Neuronal stem cell (in vitro differentiated cells): ENCODE measurements around the gene MDFI.
A peak's percentile ranks its signal among the peaks of the same experiment; 100 is the strongest.

ENCODE experiments used
- DNase-seq: peaks from one replicate; pipeline ENCODE4 v3.0.0-alpha.2; 2013; ENCODE audit warnings: low spot score
- H2AFZ ChIP-seq: one replicate; pipeline ENCODE4 v1.6.1; 2013; ENCODE audit warnings: mild to moderate bottlenecking, low read length, inconsistent platforms
- H2AK5ac ChIP-seq: 2 replicates; pipeline ENCODE4 v1.6.1; 2013; ENCODE audit warnings: low read depth, mild to moderate bottlenecking, inconsistent platforms, low read length, moderate library complexity, mixed read lengths
- H2BK120ac ChIP-seq: 2 replicates; pipeline ENCODE4 v1.6.1; 2013; ENCODE audit warnings: low read depth, mild to moderate bottlenecking, inconsistent platforms, low read length, moderate library complexity, mixed read lengths
- H2BK12ac ChIP-seq: one replicate; pipeline ENCODE4 v1.6.1; 2013; ENCODE audit warnings: low read length, inconsistent platforms
- H2BK15ac ChIP-seq: 2 replicates; pipeline ENCODE4 v1.6.1; 2013; ENCODE audit warnings: mild to moderate bottlenecking, low read length, inconsistent platforms, mixed read lengths
- H2BK5ac ChIP-seq: one replicate; pipeline ENCODE4 v1.6.1; 2013; ENCODE audit warnings: inconsistent platforms, mild to moderate bottlenecking, low read length, moderate library complexity
- H3K14ac ChIP-seq: one replicate; pipeline ENCODE4 v1.6.1; 2013; ENCODE audit warnings: low read length, inconsistent platforms
- H3K18ac ChIP-seq: 2 replicates; pipeline ENCODE4 v1.6.1; 2013; ENCODE audit warnings: low read length, inconsistent platforms
- H3K23ac ChIP-seq: 2 replicates; pipeline ENCODE4 v1.6.1; 2013; ENCODE audit warnings: low read depth, mild to moderate bottlenecking, mixed read lengths, low read length, inconsistent platforms; ENCODE audit not compliant: poor library complexity
- H3K27ac ChIP-seq: replicated peaks from 3 replicates; pipeline ENCODE4 v1.5.1; 2013; ENCODE audit warnings: low read length, inconsistent platforms
- H3K27me3 ChIP-seq, 3 experiments: 2 replicates each; pipeline ENCODE4 v1.6.1; 2013; ENCODE audit warnings: low read length in 3 of 3, mild to moderate bottlenecking in 2 of 3, inconsistent platforms in 1 of 3, low read depth in 1 of 3, mixed read lengths in 1 of 3, moderate library complexity in 1 of 3; ENCODE audit not compliant: control insufficient read depth in 3 of 3, insufficient read depth in 3 of 3
- H3K36me3 ChIP-seq, 2 donors: replicated peaks in 1 of 2; 2 replicates each; pipeline ENCODE4 v1.6.1; 2013; ENCODE audit warnings: low read length in 2 of 2; ENCODE audit not compliant: control insufficient read depth in 2 of 2, insufficient read depth in 2 of 2
- H3K4ac ChIP-seq: 2 replicates; pipeline ENCODE4 v1.6.1; 2013; ENCODE audit warnings: inconsistent platforms, mild to moderate bottlenecking, low read length, moderate library complexity
- H3K4me1 ChIP-seq, 2 donors: 1 replicate in 1 of 2; 2 replicates in 1 of 2; pipeline ENCODE4 v1.6.1; 2013; ENCODE audit warnings: low read length in 2 of 2, low read depth in 1 of 2; ENCODE audit not compliant: control insufficient read depth in 2 of 2, insufficient read depth in 1 of 2
- H3K4me2 ChIP-seq: one replicate; pipeline ENCODE4 v1.6.1; 2013; ENCODE audit warnings: mild to moderate bottlenecking, low read length, inconsistent platforms; ENCODE audit not compliant: insufficient read depth, poor library complexity, severe bottlenecking
- H3K4me3 ChIP-seq, 2 donors: 2 replicates each; pipeline ENCODE4 v1.5.1; 2013; ENCODE audit warnings: low read length in 2 of 2, mild to moderate bottlenecking in 2 of 2, inconsistent platforms in 1 of 2, moderate library complexity in 1 of 2
- H3K79me1 ChIP-seq: one replicate; pipeline ENCODE4 v1.6.1; 2013; ENCODE audit warnings: low read depth, mild to moderate bottlenecking, inconsistent platforms, low read length, moderate library complexity
- H3K9ac ChIP-seq: one replicate; pipeline ENCODE4 v1.6.1; 2013; ENCODE audit warnings: mild to moderate bottlenecking, low read depth, low read length, inconsistent platforms; ENCODE audit not compliant: poor library complexity
- H3K9me3 ChIP-seq, 2 donors: replicated peaks in 1 of 2; 2 replicates each; pipeline versions ENCODE3 to v1.6.1; 2013; ENCODE audit warnings: low read length in 2 of 2, mild to moderate bottlenecking in 2 of 2, inconsistent platforms in 1 of 2, low read depth in 1 of 2, mixed read lengths in 1 of 2, moderate library complexity in 1 of 2; ENCODE audit not compliant: control insufficient read depth in 2 of 2, insufficient read depth in 1 of 2
- H4K8ac ChIP-seq: one replicate; pipeline ENCODE4 v1.6.1; 2013; ENCODE audit warnings: low read depth, mild to moderate bottlenecking, inconsistent platforms, low read length, moderate library complexity
- H4K91ac ChIP-seq: one replicate; pipeline ENCODE4 v1.6.1; 2013; ENCODE audit warnings: low read length, low read depth, mild to moderate bottlenecking, inconsistent platforms; ENCODE audit not compliant: poor library complexity
- WGBS, 2 donors: extraction: QIAGEN DNeasy Blood & Tissue Kit; methylation state at CpG; one replicate each; pipeline ENCODE4 v1.1.7; 2013; ENCODE audit warnings: missing lambda C conversion rate in 2 of 2, mixed read lengths in 1 of 2; ENCODE audit not compliant: insufficient read length in 2 of 2, insufficient replicate concordance in 1 of 2; ENCODE audit errors: extremely low coverage in 2 of 2; 5-methylcytosine and 5-hydroxymethylcytosine counted together

The MDFI gene

DNA sequence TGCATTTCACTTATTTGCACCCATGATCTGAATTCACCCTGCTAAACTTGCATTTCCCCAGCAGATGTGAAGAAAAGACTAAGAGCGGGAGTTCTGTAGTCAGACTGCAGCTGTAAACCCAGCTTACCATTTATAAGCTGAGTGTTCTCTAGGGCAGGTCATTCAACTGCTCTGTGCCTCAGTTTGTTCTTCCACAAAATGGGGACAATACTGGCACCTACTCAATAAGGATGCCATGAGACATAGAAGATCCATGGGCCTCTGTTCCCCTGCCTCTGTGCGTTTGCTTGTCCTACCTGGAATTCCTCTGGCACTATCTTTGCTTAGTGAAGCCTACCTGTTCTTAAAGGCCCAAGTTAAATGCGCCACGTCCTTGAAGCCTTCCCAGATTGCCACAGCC, 12.2 kb upstream of the MDFI start:
- H3K18ac ChIP-seq, result no peak overlapping the region
- H3K27me3 ChIP-seq, result no peaks in the 10 kb centered on the region
- H3K4me2 ChIP-seq, result no peak overlapping the region
- H2BK15ac ChIP-seq, result no peak overlapping the region
- no peaks in the 10 kb centered on the region for H3K79me1 ChIP-seq
- DNase-seq, result no peak
- peaks cover 0 to 18% of the 10 kb centered on the region in 2 donors for H3K4me1 ChIP-seq
- H3K9me3 ChIP-seq, result peaks cover 0 to under 1% of the 10 kb centered on the region in 2 donors
- no peak overlapping the region for H2BK12ac ChIP-seq
- no peak overlapping the region for H3K4ac ChIP-seq
- no peak overlapping the region for H3K27ac ChIP-seq
- H4K8ac ChIP-seq, result no peak overlapping the region
- H2BK5ac ChIP-seq, result no peak overlapping the region
- H3K36me3 ChIP-seq, result no peaks in the 10 kb centered on the region
- no peak overlapping the region for H2AK5ac ChIP-seq
- H3K23ac ChIP-seq, result no peak overlapping the region
- H2BK120ac ChIP-seq, result no peak overlapping the region
- H3K14ac ChIP-seq, result no peak overlapping the region
- WGBS, 2 donors, result no CpG with 5 or more reads among the region's 4 CpGs
- H3K4me3 ChIP-seq, result no peak overlapping the region
- no peak overlapping the region for H3K9ac ChIP-seq
- no peak overlapping the region for H2AFZ ChIP-seq
- H4K91ac ChIP-seq, result no peak overlapping the region

DNA sequence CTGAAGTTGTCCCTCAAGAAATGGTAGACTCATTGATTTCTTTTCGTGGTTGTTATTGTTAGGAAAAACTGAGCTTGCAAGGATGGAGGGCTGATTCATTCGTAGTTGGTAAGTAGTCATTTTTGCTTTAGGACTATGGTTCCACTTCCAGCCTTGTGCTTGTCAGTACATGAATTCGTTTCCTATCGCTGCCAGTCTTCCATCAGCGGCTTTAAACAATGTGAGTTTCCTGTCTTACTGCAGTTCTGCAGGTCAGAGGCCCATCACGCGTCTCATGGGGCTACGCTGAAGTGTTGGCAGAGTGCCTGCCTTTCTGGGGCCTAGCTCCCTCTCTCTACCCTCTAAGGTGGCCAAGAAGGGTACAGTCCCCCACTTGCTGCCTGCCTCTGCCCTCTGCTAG, 11.4 kb upstream of the MDFI start:
- H4K91ac ChIP-seq, result no peak overlapping the region
- H2BK120ac ChIP-seq, result no peak overlapping the region
- no peaks in the 10 kb centered on the region for H3K79me1 ChIP-seq
- no peak overlapping the region for H2BK15ac ChIP-seq
- H3K36me3 ChIP-seq, result no peaks in the 10 kb centered on the region
- no peak overlapping the region for H2BK5ac ChIP-seq
- H3K18ac ChIP-seq, result no peak overlapping the region
- H3K4ac ChIP-seq, result no peak overlapping the region
- H2AFZ ChIP-seq, result peak overlapping the region; percentile 79
- no peak for DNase-seq
- no peak overlapping the region for H3K14ac ChIP-seq
- no peak overlapping the region for H3K23ac ChIP-seq
- no CpG with 5 or more reads among the region's 8 CpGs for WGBS, 2 donors
- H4K8ac ChIP-seq, result no peak overlapping the region
- no peak overlapping the region for H3K4me3 ChIP-seq
- no peak overlapping the region for H2BK12ac ChIP-seq
- no peak overlapping the region for H3K27ac ChIP-seq
- H3K4me2 ChIP-seq, result no peak overlapping the region
- peaks cover 0 to 4% (median 0%) of the 10 kb centered on the region in 3 experiments for H3K27me3 ChIP-seq
- no peak overlapping the region for H2AK5ac ChIP-seq
- no peak overlapping the region for H3K9ac ChIP-seq
- peaks cover 0 to 13% of the 10 kb centered on the region in 2 donors for H3K4me1 ChIP-seq
- no peaks in the 10 kb centered on the region for H3K9me3 ChIP-seq

DNA sequence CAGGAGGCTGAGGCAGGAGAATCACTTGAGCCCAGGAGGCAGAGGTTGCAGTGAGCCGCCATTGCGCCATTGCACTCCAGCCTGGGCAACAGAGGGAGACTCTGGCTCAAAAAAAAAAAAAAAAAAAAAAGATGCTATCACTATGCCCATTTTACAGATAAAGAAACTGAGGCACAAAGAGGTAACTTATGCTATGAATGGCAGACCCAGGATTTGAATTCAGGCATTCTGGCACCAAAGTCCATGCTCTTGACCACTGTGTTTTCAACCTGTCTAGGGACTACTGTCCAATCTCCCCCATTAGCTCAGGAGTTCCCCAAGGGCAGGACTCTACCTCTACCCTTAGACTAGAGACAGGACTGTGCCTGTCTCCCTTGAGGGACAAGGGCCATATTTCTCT, 9.1 kb upstream of the MDFI start:
- Histone ChIP-seq H4K91ac (no peak overlapping the region), H3K27ac (no peak overlapping the region), H3K4me1 (peaks cover 0 to 4% of the 10 kb centered on the region in 2 donors), H3K4me3 (no peak overlapping the region), H3K9me3 (peaks cover 0 to 3% of the 10 kb centered on the region in 2 donors), H3K4ac (no peak overlapping the region), H2AK5ac (no peak overlapping the region), H2AFZ (no peak overlapping the region), H2BK12ac (no peak overlapping the region), H3K23ac (no peak overlapping the region), H3K9ac (no peak overlapping the region), H2BK15ac (no peak overlapping the region), H2BK120ac (no peak overlapping the region), H3K36me3 (no peaks in the 10 kb centered on the region), H3K4me2 (no peak overlapping the region), H3K79me1 (no peaks in the 10 kb centered on the region), H3K18ac (no peak overlapping the region), H3K14ac (no peak overlapping the region), H3K27me3 (peaks cover 0 to 12% (median 0%) of the 10 kb centered on the region in 3 experiments), H4K8ac (no peak overlapping the region), H2BK5ac (no peak overlapping the region)
- DNase-seq, result no peak
- WGBS, 2 donors, result no CpG with 5 or more reads among the region's 2 CpGs

DNA sequence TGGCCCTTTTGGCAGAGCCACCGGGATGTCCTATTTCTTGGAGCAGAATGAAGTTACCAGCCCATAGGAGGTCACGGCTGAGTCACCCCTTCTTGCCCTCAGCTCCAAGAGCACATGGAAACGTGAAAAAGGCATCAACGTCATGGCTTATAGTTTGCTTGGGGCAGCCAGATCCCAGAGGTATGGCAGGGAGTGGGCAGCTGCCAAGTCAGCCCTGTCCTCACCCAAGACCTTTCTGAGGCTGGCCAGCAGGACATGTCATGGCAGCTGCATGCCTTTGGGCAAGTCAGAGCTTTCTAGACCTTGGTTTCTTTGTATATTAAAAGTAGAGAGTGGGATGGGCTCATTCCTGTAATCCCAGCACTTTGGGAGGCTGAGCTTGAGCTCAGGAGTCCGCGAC, 8.2 kb upstream of the MDFI start:
- no peak overlapping the region for H2AK5ac ChIP-seq
- no CpG with 5 or more reads among the region's 6 CpGs for WGBS, 2 donors
- no peak overlapping the region for H2BK15ac ChIP-seq
- no peak overlapping the region for H3K27ac ChIP-seq
- H3K18ac ChIP-seq, result no peak overlapping the region
- no peak overlapping the region for H3K4me2 ChIP-seq
- no peak overlapping the region for H3K4me3 ChIP-seq
- H3K14ac ChIP-seq, result no peak overlapping the region
- peaks cover 0 to 3% of the 10 kb centered on the region in 2 donors for H3K9me3 ChIP-seq
- H3K4ac ChIP-seq, result no peak overlapping the region
- DNase-seq, result no peak
- H2BK120ac ChIP-seq, result no peak overlapping the region
- no peaks in the 10 kb centered on the region for H3K36me3 ChIP-seq
- H2AFZ ChIP-seq, result no peak overlapping the region
- peaks cover 2% of the 10 kb centered on the region for H3K79me1 ChIP-seq
- H2BK12ac ChIP-seq, result no peak overlapping the region
- peaks cover 1 to 13% of the 10 kb centered on the region in 2 donors for H3K4me1 ChIP-seq
- H4K8ac ChIP-seq, result no peak overlapping the region
- peaks cover 0 to 18% (median 2%) of the 10 kb centered on the region in 3 experiments for H3K27me3 ChIP-seq
- no peak overlapping the region for H4K91ac ChIP-seq
- H3K9ac ChIP-seq, result no peak overlapping the region
- H3K23ac ChIP-seq, result no peak overlapping the region
- no peak overlapping the region for H2BK5ac ChIP-seq
